Pancreas (tissue), 10 donors: ENCODE results near the gene PLXNA3. TPM values are rescaled to one million over a fixed set of nuclear protein-coding genes. Genes with fewer than 3 reads are reported as not detected.
A peak's percentile ranks its signal among the peaks of the same experiment; 100 is the strongest.

ENCODE experiments used
- ATAC-seq, 4 donors: fragments of 200-7000 bp; cut with Tn5 transposase; one replicate each; pipeline versions ENCODE4 v1.8.0 to v1.9.1; 2020; ENCODE audit warnings: mild to moderate bottlenecking in 4 of 4, moderate library complexity in 4 of 4
- DNase-seq, 6 donors: peaks; one replicate each; pipeline ENCODE4 v3.0.0-alpha.2; 2020
- FAIRE-seq: peaks from 2 replicates; lab custom pipeline; 2012; peaks lifted over from hg19 to GRCh38; lab: Jason Lieb, UNC
- H3K27ac ChIP-seq, 4 donors: fragments of 200-600 bp; sonication (generic); 1 replicate in 3 of 4; 2 replicates in 1 of 4; pipeline versions ENCODE4 v1.5.0 to v1.8.0; 2020
- H3K27me3 ChIP-seq, 4 donors: fragments of 200-600 bp; one replicate each; pipeline ENCODE4 v1.8.0; 2021
- H3K36me3 ChIP-seq, 3 donors: fragments of 200-600 bp; sonication (generic) in 1 of 3; one replicate each; pipeline versions ENCODE4 v1.5.0 to v1.8.0; 2020 to 2021
- H3K4me1 ChIP-seq, 3 donors: fragments of 200-600 bp; one replicate each; pipeline ENCODE4 v1.8.0; 2021
- H3K4me3 ChIP-seq, 4 donors: fragments of 200-600 bp; sonication (generic) in 2 of 4; one replicate each; pipeline versions ENCODE4 v1.5.0 to v1.8.0; 2020 to 2021
- H3K9me3 ChIP-seq, 4 donors: fragments of 200-600 bp; one replicate each; pipeline ENCODE4 v1.8.0; 2021
- CTCF ChIP-seq, 4 donors: fragments of 200-600 bp; sonication (generic) in 3 of 4; IDR thresholded peaks; one replicate each; pipeline versions ENCODE4 v1.5.0 to v1.8.0; 2021; ENCODE audit warnings: antibody characterized with exemption in 4 of 4
- WGBS, 2 donors: extraction: QIAGEN DNeasy Blood & Tissue Kit; methylation state at CpG; one replicate each; pipeline ENCODE4 v1.1.7; 2013; 5-methylcytosine and 5-hydroxymethylcytosine counted together
- intact Hi-C, 3 donors: fragments of 100-400 bp; cut with DNase I; formaldehyde crosslinking; loops; one replicate each; pipeline versions ENCODE4 v1.11.1 to v1.14.2; 2022
- polyA plus RNA-seq, 2 donors: library from polyadenylated mRNA; stranded (reverse); fragments of 200-250 nt; gene quantifications; one replicate each; pipeline ENCODE4 v1.2.3, GENCODE V29; 2013
- total RNA-seq, 6 donors: library from RNA; stranded (reverse); fragmentation: NEBNext Ultra II Directional in 4 of 6; extraction: Animal tissue kit (Norgen Biotek cat#: 25700) in 4 of 6; gene quantifications; one replicate each; pipeline versions ENCODE4 v1.2.1 to v1.2.4, GENCODE V29; 2021 to 2023
- donor health status: healthy with polysubstance abuse.
- donor health status: DM: no; HTN: no; CAD: no; lungs with moderate emphysema.
- donor health status: DM: no; HTN: no; CAD: no.
- donor health status: control.
- donor health status: control.
- donor health status: Bipolar disorder and iron deficiency.
- donor health status: DM: yes; HTN: yes; CAD: no.
- donor health status: DM: no; HTN: no; CAD: no.
- donor health status: DM: no; HTN: no; CAD: no.
- donor health status: DM: yes; HTN: yes; CAD: no.

Gene PLXNA3
- total and polyA plus RNA-seq, 8 donors = 10.5 to 40.7 (median 16.3) TPM

GRCh38 chrX:154434394-154435168 is 23.5 kb upstream of the PLXNA3 start:
- Histone ChIP-seq H3K36me3 (no peaks in the 10 kb centered on the region), H3K4me1 (no peaks in the 10 kb centered on the region), H3K27ac (no peak overlapping the region), H3K27me3 (no peaks in the 10 kb centered on the region), H3K4me3 (no peak overlapping the region), H3K9me3 (no peaks in the 10 kb centered on the region)
- no peak for ATAC-seq
- WGBS, 2 donors = 79 to 86% methylated on average over 7 of the region's 7 CpGs
- TF ChIP-seq CTCF (IDR thresholded peaks at IDR 0.05) = no peak
- FAIRE-seq = no peak
- intact Hi-C loops = no loop called here
- DNase-seq = no peak

- H3K27ac ChIP-seq = no peak overlapping the region
- WGBS, 2 donors = 86 to 91% methylated on average over 19 of the region's 19 CpGs
- TF ChIP-seq CTCF (IDR thresholded peaks at IDR 0.05) = no peak
- FAIRE-seq (no peak), ATAC-seq (no peak), DNase-seq (peak in 1 of 6 donors; percentile 57)
- intact Hi-C loops = no loop called here
- no peaks in the 10 kb centered on the region for H3K36me3 ChIP-seq
- no peak overlapping the region for H3K4me3 ChIP-seq
- H3K4me1 ChIP-seq = no peaks in the 10 kb centered on the region
- H3K27me3 ChIP-seq = no peaks in the 10 kb centered on the region
- H3K9me3 ChIP-seq = no peaks in the 10 kb centered on the region
Observed at GRCh38 chrX:154435171-154435733, 22.8 kb upstream of the PLXNA3 start.

- DNase-seq (peak in 2 of 6 donors; percentile 24 to 64), FAIRE-seq (no peak), ATAC-seq (peak; percentile 40 to 74 (median 58))
- peak overlapping the region; percentile 47 to 67 (median 59) for H3K4me3 ChIP-seq
- peak overlapping the region in 3 of 4 donors; percentile 57 to 75 (median 58) for H3K27ac ChIP-seq
- H3K36me3 ChIP-seq = no peaks in the 10 kb centered on the region
- intact Hi-C loops = no loop called here
- no peaks in the 10 kb centered on the region for H3K27me3 ChIP-seq
- no peak for TF ChIP-seq CTCF (IDR thresholded peaks at IDR 0.05)
- H3K9me3 ChIP-seq = no peaks in the 10 kb centered on the region
- H3K4me1 ChIP-seq = no peaks in the 10 kb centered on the region
- 8 to 33% methylated on average over 37 to 54 of the region's 78 CpGs for WGBS, 2 donors
Observed at GRCh38 chrX:154436374-154436982, 21.6 kb upstream of the PLXNA3 start.

GRCh38 chrX:154436983-154437752 is 20.9 kb upstream of the PLXNA3 start, which contains the start of gene GDI1:
Gene GDI1 (plus strand): TSS chrX:154437154. CDS start chrX:154437255, 101 bp downstream.
- Histone ChIP-seq H3K4me3 (peak within 1 kb of the TSS; percentile 47 to 67 (median 59)), H3K36me3 (no peaks in the 10 kb centered on the region), H3K27ac (peak within 1 kb of the TSS in 3 of 4 donors; percentile 57 to 75 (median 58)), H3K9me3 (no peaks in the 10 kb centered on the region), H3K4me1 (no peaks in the 10 kb centered on the region), H3K27me3 (no peaks in the 10 kb centered on the region)
- no peak for FAIRE-seq
- TF ChIP-seq CTCF (IDR thresholded peaks at IDR 0.05) = no peak
- peak; percentile 64 to 82 (median 72) for ATAC-seq
- intact Hi-C loops = no loop called here
- DNase-seq = peak in 4 of 6 donors; percentile 34 to 70 (median 54)
- 0 to 25% methylated on average over 74 to 92 of the region's 93 CpGs for WGBS, 2 donors
